Activated T-cell treated with anti-CD3 and anti-CD28 coated beads, Interleukin-2, amount 50 U/mL, for 24 hours (primary cell): Measurements from ENCODE around the gene GDI1.
"Not testable (repeated sequence)": the region's sequence is repeated elsewhere in the genome, so short reads cannot be mapped to it uniquely, and the experiment has no call there.

Experiments used
- DNase-seq: peaks from one replicate; pipeline ENCODE4 v3.0.0-alpha.2; 2020
- H3K27ac Mint-ChIP-seq: 2 replicates; pipeline ENCODE4 v1.8.0; 2020; ENCODE audit warnings: mild to moderate bottlenecking, mixed read lengths
- H3K27me3 Mint-ChIP-seq: 2 replicates; pipeline ENCODE4 v1.8.0; 2020; ENCODE audit warnings: mixed read lengths
- H3K36me3 Mint-ChIP-seq: 2 replicates; pipeline ENCODE4 v1.8.0; 2020; ENCODE audit warnings: low read depth, mixed read lengths
- H3K4me1 Mint-ChIP-seq: 2 replicates; pipeline ENCODE4 v1.8.0; 2020; ENCODE audit warnings: low read depth, mixed read lengths
- H3K4me3 Mint-ChIP-seq: 2 replicates; pipeline ENCODE4 v1.8.0; 2020; ENCODE audit warnings: mild to moderate bottlenecking, moderate library complexity, mixed read lengths
- H3K9me3 Mint-ChIP-seq: 2 replicates; pipeline ENCODE4 v1.8.0; 2020; ENCODE audit warnings: mixed read lengths

Gene GDI1

GRCh38 chrX:154436983-154437752 is at the start of gene GDI1:
Gene GDI1 (plus strand): TSS chrX:154437154. CDS start chrX:154437255, 101 bp downstream.
- DNase-seq = peak; percentile 73

GRCh38 chrX:154388094-154388493 is 48.9 kb upstream of the GDI1 start:
- not testable (repeated sequence) for H3K4me3 Mint-ChIP-seq, H3K4me1 Mint-ChIP-seq, H3K27ac Mint-ChIP-seq, H3K36me3 Mint-ChIP-seq, H3K9me3 Mint-ChIP-seq, DNase-seq, H3K27me3 Mint-ChIP-seq

More at GRCh38 chrX:154436983-154437752, at the start of gene GDI1:
- peaks cover 82% of the 10 kb centered on the region for H3K36me3 Mint-ChIP-seq
- peak within 1 kb of the TSS; percentile 87 for H3K4me3 Mint-ChIP-seq
- peaks cover 6% of the 10 kb centered on the region for H3K27me3 Mint-ChIP-seq
- no peaks in the 10 kb centered on the region for H3K9me3 Mint-ChIP-seq
- peaks cover 26% of the 10 kb centered on the region for H3K4me1 Mint-ChIP-seq
- peak within 1 kb of the TSS; percentile 90 for H3K27ac Mint-ChIP-seq

GRCh38 chrX:154388649-154389048 is 48.3 kb upstream of the GDI1 start:
- not testable (repeated sequence) for H3K9me3 Mint-ChIP-seq, DNase-seq, H3K4me3 Mint-ChIP-seq, H3K4me1 Mint-ChIP-seq, H3K27me3 Mint-ChIP-seq, H3K36me3 Mint-ChIP-seq, H3K27ac Mint-ChIP-seq

GRCh38 chrX:154389812-154390747 is 46.9 kb upstream of the GDI1 start:
- H3K27ac Mint-ChIP-seq, H3K4me1 Mint-ChIP-seq, H3K9me3 Mint-ChIP-seq, H3K36me3 Mint-ChIP-seq, H3K4me3 Mint-ChIP-seq, H3K27me3 Mint-ChIP-seq: not testable (repeated sequence)
- DNase-seq = peak; percentile 74

GRCh38 chrX:154396363-154396762 is 40.6 kb upstream of the GDI1 start:
- Mint-ChIP-seq H3K36me3 (peaks cover 39% of the 10 kb centered on the region), H3K4me3 (peak overlapping the region; percentile 89)
- not testable (repeated sequence) for H3K9me3 Mint-ChIP-seq, H3K4me1 Mint-ChIP-seq, H3K27ac Mint-ChIP-seq, H3K27me3 Mint-ChIP-seq, DNase-seq

- H3K4me1 Mint-ChIP-seq = peaks cover 8% of the 10 kb centered on the region
- peaks cover 10% of the 10 kb centered on the region for H3K27me3 Mint-ChIP-seq
- no peaks in the 10 kb centered on the region for H3K9me3 Mint-ChIP-seq
- H3K4me3 Mint-ChIP-seq = peak overlapping the region; percentile 89
- peak; percentile 84 for DNase-seq
- peak overlapping the region; percentile 99 for H3K27ac Mint-ChIP-seq
- H3K36me3 Mint-ChIP-seq = peaks cover 45% of the 10 kb centered on the region
Observed at GRCh38 chrX:154396973-154397887, 39.7 kb upstream of the GDI1 start.

GRCh38 chrX:154397888-154398667 is 38.9 kb upstream of the GDI1 start, which contains the start of gene RPL10:
Gene RPL10 (plus strand): TSS chrX:154398377. CDS start chrX:154398520, 143 bp downstream.
- Mint-ChIP-seq H3K36me3 (peaks cover 47% of the 10 kb centered on the region), H3K27ac (peak within 1 kb of the TSS; percentile 99), H3K9me3 (no peaks in the 10 kb centered on the region), H3K27me3 (peaks cover 10% of the 10 kb centered on the region), H3K4me3 (peak within 1 kb of the TSS; percentile 89), H3K4me1 (peaks cover 8% of the 10 kb centered on the region)
- peak; percentile 89 for DNase-seq

- Mint-ChIP-seq H3K27me3 (peaks cover 10% of the 10 kb centered on the region), H3K36me3 (peaks cover 47% of the 10 kb centered on the region), H3K4me1 (peaks cover 8% of the 10 kb centered on the region), H3K4me3 (peak overlapping the region; percentile 89), H3K9me3 (no peaks in the 10 kb centered on the region), H3K27ac (peak overlapping the region; percentile 99)
- peak; percentile 84 for DNase-seq
Observed at GRCh38 chrX:154398668-154399526, 38.1 kb upstream of the GDI1 start.

- Mint-ChIP-seq H3K4me3 (peak overlapping the region; percentile 89), H3K27ac (peak overlapping the region; percentile 99), H3K4me1 (peaks cover 8% of the 10 kb centered on the region), H3K9me3 (no peaks in the 10 kb centered on the region), H3K27me3 (peaks cover 10% of the 10 kb centered on the region), H3K36me3 (peaks cover 47% of the 10 kb centered on the region)
- peak; percentile 61 for DNase-seq
Observed at GRCh38 chrX:154399527-154400368, 37.2 kb upstream of the GDI1 start.

- peak overlapping the region; percentile 99 for H3K27ac Mint-ChIP-seq
- DNase-seq = peak; percentile 38
- H3K9me3 Mint-ChIP-seq, H3K4me1 Mint-ChIP-seq, H3K27me3 Mint-ChIP-seq: not testable (repeated sequence)
- H3K4me3 Mint-ChIP-seq = peak overlapping the region; percentile 89
- peaks cover 47% of the 10 kb centered on the region for H3K36me3 Mint-ChIP-seq
Observed at GRCh38 chrX:154400369-154400817, 36.6 kb upstream of the GDI1 start.

- Mint-ChIP-seq H3K27me3 (peaks cover 10% of the 10 kb centered on the region), H3K27ac (peak overlapping the region; percentile 99), H3K4me1 (peaks cover 8% of the 10 kb centered on the region), H3K9me3 (no peaks in the 10 kb centered on the region), H3K4me3 (peak overlapping the region; percentile 89), H3K36me3 (peaks cover 47% of the 10 kb centered on the region)
- DNase-seq = peak; percentile 64
Observed at GRCh38 chrX:154401045-154401799, 35.7 kb upstream of the GDI1 start.
